NCI-H345 (cell line): Measurements from ENCODE around the gene CACNA2D1.

Experiments
- DNase-seq: peaks from one replicate; lab custom pipeline; 2025; lab: John Stamatoyannopoulos, UW

The CACNA2D1 gene

DNA sequence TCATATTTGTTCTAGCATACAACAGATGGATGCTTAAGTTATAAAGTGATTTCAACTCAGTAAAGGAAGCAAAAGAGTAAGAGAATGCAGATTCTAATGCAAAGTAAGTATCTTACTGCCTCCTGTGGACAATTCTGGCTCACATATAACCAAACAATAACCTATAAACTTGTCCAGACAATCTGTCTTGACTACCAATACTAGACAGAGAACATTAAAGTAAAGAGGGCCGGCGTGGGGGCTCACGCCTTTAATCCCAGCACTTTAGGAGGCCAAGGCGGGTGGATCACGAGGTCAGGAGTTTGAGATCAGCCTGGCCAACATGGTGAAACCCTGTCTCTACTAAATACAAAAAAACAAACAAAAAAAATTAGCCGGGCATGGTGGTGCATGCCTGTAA, 329.3 kb downstream of the CACNA2D1 start:
- DNase-seq = no peak

DNA sequence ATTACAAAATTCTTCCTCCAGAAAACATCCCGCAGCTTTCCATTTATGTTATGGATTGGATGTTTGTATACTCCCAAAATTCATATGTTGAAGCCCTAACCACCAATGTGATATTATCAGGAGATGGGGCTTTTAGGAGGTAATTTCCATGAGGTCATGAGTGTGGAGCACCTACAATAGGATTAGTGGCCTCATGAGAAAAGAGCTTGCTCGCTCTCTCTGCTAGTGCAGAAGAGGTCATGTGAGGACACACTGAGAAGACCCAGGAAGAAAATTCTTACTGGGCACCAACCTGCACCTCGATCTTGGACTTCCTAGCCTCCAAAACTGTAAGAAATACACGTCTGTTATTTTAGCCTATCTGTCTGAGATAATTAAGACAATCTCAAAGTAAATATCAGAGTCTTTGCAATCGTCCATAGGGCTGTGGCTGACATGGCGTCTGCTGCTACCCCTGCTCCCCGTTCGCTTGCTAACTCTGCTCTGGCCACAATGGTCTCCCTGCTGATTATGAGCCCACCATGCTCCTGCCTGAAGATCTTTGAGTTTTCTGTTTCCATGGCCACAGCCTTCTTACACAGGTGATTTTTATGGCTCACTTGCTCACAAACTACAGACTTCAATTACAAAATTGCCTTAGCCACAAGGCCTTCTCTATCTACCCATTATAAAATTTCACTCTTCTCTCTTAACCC, 333.3 kb downstream of the CACNA2D1 start:
- peak; percentile 2 for DNase-seq

DNA sequence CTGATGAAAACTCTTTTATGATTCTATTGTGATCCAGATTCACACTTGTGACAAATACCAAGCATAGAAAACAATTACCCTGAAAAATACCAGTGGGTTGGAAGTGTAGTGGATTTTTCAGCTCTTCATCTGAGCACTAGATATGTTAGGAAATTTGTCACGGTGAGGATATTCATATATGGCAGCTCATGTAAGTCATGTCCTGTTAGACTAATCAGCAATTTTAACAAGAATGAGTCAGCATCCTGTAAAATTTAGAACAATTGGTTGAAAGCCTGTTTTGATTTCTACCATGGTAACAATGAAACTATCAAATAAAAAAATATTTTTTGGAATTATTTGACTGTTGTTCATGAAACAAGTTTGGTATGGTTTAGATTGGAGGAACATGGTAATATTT, 334.3 kb downstream of the CACNA2D1 start:
- DNase-seq = no peak

DNA sequence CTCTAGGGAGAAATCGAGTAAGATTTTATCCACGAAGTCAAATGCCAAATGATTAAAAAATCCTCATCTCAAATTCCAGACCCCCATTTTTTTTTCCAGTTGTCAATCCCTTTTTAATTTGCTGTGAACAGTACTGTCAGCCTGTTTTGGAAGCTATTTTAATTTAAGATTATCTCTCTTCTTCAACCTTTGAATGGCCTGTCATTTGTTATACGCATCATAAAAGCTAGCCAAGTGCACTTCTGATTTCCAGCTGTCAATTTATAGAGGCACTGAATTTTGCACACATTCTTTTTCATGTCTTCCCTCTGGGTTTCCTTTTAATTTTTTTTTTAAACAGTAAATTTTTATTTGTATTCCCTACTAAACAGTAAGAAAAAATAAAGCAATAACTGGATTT, 337.4 kb downstream of the CACNA2D1 start:
- no peak for DNase-seq

DNA sequence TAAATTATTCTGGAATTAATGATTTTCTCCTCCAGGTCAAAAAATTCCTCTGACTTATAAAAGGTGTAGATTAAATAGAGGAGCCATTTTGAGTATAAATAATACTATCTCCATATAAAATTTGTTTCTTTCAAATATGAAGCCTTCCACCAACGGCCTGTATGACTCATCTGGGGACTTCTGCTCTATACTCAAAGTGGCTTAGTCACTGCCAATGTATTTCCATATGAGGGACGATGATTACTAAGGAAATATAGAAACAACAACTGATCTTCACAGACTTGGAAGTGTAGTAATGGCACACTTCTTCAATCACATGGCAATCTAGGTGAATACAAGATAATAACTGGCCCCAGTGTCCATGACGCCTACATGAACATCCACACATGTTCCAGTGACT, 338.1 kb downstream of the CACNA2D1 start:
- DNase-seq = no peak

DNA sequence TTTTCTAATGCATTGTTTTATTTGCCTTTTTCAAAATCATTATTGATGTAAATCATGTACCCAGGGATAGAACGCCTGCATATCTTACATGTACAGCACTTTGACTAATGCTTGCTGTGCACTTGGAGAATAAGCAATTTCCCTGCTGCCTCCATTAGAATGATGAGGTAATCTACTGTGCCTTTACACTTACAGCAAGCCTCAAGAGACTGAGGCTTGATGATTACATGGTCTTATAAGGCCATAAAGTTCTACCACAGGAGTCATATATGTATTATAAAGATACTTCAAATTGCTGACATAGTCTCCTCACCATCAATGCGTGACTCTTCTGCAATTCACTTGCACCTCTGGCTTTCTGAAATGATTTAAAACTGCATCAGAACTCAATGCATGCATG, 345.2 kb downstream of the CACNA2D1 start:
- DNase-seq = no peak

DNA sequence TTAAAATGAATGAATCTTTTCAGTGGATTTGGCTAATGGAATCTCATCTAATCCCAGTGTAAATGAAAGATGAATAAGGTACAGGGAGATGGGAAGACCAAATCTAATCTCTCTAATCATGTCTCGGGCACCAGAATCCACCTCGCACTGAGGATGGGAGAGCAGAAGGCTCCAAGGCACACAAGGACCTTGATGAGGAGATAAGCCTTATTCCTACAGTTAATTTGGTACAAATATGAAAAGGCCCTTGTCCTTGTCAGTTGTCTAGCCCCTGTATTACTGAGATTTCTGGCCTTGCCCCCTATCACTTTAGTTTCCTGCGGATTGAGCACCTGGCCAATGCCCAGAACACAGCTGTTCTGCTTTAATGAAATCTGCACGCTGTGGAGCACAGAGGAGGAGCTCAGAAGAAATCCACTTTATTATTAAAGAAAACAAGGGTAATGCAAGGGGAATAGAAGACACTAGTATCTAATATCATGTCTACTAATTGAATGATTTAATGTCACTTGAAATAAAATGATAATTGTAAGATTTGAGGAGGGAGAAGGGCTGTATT, 352.4 kb downstream of the CACNA2D1 start:
- DNase-seq = no peak

DNA sequence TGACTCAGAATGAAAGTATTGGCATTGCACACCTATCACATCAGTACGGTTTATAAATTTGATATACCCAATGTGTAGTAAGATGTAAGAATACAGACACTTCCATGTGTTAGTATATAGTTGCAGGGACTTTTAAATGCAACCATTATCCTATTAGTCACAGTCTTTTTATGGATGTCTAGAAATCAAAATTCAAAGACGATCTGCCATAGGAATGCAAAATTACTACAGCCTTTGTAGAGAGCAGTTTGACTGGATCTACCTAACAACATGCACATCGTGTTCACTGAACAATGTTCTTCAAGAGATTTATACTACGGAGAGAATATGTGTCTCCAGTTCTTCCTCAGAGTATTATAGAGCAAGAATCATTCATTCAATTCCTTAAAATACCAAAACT, 356.5 kb downstream of the CACNA2D1 start:
- DNase-seq = no peak

DNA sequence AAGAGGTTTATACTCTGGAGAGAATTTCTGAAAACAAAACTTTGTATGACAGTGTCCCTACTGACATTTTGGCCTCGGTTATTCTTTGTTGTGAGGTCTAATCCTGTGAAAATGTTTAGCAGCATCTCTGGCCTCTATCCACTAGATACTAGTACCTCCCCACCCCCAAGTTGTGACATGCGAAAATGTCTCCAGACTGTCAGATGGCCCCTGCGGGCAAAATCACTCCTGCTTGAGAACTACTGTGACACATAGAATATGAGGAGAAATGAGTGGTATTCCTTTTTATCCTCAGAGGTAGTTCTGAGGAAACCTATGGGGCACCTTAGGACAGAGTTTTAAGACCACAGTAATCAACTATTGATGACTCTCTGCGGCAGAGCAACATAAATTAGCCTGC, 358.5 kb downstream of the CACNA2D1 start:
- DNase-seq = no peak

DNA sequence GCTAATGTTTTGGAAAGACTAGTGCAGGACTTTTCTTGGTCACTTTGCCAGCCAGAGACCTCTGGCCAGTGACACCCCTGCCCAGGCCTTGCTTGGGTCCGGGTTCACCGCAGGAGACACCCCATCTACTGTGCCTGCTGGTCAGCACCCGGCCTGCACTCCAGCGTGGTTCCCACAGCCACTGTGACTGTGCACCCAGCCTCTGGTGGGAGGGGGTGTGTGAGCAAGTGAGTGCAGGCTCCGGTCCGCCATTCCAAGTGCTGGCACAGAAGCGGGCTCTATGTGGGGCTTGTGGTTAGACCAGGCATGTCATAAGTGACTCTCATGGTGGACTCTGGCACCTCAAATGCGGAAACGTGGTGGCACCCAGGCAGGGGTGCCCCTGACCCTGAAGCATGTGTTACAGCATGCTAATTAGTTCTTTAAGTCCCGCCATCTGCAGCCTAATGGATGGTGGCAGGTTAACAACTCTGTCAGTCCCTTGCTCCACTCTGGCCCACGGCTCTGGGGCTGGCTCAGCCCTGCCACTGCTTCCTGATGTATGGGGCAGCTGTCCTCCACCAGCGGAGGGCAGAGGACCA, 361.8 kb downstream of the CACNA2D1 start:
- no peak for DNase-seq

DNA sequence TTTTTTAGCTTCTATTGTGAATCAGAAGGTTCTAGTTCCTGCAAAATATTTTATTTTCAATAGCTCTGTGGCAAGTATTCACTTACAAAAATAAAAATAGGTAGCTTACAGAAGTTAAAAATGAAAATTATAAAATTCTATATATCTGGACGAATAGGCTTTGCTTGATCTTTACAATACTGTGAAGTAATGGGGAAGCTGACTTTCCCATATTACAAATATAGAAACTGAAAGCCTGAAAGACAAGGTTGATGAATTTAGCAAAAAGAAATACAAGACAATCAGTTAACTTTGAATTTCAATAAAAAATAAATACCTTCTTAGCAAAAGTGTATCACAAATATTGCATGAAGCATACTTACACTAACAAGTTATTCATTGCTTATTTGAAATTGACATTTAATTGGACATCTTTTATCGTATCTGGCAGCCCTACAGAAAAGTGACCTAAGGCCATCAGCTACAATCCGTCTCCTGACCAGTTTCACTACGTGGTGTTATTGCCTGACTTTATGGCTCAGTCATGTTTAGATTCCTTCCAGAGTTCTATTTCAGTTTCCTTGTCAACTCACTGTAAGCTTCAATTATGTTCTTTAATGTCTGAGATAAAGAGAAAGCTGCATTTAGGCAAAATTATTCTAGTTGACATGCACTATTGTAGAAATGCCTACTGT, 363.2 kb downstream of the CACNA2D1 start:
- DNase-seq = no peak

DNA sequence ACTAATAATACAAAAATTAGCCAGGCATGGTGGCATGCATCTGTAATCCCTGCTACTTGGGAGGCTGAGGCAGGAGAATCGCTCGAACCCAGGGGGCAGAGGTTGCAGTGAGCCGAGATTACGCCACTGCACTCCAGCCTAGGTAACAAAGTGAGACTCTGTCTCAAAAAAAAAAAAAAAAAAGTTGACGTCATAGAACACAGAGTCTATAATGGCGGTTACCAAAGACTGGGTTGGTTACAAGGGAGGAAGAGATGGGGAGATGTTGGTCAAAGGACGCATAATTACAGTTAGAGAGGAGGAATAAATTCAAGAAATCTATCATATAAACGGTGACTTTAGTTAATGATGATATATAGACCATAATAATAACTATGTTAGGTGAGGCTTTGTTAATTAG, 364.1 kb downstream of the CACNA2D1 start:
- no peak for DNase-seq

DNA sequence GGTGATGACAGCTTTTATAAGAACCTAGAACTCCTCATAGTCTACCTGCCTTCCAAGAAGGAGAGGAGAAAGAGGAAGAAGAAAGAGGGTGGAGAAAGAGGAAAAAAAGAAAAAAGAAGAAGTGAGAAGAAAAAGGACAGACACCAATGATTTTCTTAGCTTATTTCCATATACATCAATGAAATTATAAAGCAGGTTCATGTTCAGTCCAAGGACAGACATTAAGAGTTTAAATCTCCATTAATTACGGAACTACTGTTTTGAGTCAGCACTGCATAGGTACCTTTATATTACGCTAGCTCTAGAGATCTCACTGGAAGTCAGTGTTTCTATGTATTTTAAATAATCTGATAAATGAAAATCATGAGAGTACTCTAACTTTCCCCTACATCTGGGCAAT, 364.8 kb downstream of the CACNA2D1 start:
- no peak for DNase-seq

DNA sequence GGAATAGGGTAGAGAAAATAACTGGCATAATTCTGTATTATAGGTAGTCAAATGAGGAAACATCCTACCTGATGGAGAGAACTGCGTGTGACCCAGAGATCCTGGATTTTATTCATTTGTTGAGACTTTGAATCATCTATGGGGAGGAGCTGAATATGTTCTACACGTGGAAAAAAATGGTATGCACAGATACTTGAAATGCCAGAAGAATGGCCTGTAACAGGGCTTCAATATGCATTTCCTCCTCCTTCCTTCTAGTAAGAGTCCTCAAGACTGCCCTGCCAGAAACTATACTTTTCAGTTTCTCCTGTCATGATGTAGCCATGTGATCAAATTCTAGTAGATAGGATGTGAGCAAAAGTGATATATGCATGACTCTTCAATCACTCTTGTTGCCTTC, 372.1 kb downstream of the CACNA2D1 start:
- DNase-seq = no peak

DNA sequence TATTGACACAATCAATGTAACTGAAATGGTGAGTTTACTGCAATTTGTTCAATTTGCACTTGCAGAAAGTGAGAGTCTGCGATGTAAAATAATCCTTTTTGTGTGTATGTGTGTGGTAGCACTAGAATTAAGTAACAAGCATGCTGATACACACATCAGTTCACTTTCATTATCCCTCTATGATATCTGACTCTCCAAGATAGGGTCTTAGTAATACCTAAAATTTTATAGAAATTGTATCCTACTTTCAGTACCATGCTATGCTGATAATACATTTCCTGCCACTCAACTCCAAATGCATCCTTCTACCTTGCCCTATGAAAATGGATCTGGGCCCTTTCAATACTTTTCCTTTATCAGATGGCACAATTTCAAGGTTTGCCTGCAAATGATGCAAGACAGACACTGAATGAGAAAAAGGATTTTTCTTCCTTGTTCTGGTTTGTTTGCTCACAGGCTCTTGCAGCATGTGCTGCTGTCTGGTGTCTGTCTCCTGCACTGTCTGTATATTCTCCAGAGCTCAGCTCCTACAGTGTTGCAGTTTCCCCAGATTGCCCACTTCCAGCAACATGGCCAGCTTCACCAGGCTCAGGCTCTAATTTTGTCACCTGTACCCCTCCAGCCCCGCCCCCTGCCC, 375.8 kb downstream of the CACNA2D1 start:
- no peak for DNase-seq

DNA sequence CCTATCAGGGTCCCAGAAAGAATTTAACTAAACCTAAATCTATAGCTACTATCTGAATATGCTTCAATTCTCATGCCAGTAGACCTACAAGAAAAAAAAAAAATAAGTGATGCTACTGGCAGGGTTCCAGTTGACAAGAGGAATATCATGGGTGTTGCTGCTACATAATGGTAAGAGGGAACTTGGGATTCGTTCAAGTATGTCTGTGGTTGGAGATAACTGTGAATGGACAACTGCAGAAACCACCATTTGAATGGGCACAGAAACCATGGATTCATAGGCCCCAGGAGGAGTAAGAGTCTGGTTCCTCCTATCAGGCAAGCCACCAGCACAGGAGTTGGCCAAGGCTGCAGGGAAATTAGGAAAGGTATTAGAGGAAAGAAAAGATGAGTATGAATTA, 386.1 kb downstream of the CACNA2D1 start:
- DNase-seq = no peak

DNA sequence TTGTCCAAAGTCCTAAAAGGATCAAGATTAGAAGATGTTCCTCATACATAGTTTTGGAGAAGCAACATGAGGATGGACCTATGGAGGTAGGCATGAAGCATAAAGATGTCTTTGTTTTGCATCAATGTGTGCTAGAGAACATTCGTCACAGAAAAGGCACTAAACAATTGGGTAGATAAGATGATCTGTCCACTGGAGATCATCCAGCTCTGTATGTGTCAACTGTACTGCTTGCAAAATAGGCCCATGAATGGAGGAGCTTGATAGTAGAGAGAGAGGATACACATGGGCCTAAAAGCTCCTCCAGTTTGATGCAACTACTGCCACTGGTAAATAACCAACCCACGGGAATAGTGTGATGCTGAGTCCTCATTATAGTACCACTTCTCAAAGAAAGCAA, 387.3 kb downstream of the CACNA2D1 start:
- no peak for DNase-seq

DNA sequence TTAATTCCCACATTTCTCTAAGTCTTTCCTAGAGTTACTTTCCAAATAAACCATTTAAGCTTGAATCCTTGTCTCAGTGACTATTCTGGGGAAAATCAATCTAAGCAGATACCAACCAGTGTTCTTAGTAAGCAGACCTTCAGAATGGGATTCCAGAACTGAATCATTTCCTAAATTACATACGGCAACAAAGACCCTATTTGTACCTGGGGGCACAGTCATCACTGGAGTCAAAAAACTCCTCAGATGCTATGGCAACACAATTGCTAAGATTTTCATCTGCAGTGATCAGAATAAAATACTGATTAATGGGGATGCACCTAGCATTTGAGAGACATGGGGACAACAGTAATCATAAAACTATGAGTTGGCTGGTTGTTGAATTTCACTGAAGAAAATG, 389.0 kb downstream of the CACNA2D1 start:
- DNase-seq = no peak

DNA sequence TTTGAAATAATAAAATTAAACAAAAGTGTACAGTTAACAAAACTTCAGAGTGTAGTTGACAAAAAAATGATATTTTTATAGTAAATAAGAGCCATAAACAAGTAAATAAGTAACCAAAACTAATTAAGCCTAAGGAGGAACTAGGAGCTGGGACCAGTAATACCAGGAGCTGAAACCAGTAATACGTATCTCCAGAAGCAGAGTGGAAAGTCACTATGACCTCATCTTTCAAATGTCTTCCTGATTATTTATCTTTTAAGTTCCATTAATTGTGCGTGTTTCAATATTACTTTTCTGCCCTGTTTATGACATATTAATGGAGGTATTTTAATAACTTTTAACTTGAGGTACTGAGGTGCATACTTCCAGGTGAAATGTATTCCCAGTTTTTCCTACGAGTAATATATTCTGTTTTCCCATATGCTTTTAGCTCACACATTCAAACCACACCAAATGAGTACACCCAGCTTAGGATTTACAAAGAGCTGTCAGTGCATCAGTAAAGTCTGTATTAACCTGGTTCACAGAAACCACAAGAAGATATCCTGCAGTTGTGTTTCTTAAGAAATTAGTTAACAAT, 390.0 kb downstream of the CACNA2D1 start:
- no peak for DNase-seq

DNA sequence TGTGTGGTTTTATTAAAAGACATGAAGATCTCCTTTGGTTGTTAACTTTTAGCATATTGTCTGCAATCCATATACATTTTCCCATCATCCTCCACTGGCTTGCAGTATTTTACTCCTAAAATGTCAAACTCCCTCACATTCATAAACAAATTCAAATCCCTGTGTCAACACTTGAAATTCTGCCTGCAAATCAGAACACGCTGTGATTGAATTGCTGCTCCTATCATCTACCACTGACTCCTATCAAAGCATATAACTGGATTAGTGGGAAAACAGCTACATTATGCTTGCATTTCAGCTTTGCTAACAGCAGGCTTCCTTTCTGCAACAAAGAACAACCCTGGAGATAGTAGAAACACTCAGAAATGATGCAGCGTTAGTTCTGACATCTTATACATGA, 392.0 kb downstream of the CACNA2D1 start:
- peak; percentile 48 for DNase-seq

DNA sequence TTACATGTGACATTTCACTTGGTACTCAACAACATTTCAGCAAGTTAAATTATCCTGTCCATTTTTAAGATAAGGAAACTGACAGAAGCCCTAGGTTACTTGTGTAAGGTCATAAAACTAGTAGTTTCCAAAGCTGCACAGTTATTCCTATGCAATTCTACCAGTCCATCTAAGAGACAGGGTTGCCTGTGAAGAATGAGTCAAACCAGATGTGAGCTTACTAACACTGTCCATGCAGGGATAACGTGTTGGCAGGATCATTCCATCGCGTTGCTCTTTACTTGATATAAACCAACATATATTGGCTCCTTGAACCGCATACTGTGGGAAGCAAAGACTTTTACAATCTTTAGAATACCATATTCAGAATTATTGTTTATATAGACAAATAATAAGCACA, 392.8 kb downstream of the CACNA2D1 start:
- no peak for DNase-seq

DNA sequence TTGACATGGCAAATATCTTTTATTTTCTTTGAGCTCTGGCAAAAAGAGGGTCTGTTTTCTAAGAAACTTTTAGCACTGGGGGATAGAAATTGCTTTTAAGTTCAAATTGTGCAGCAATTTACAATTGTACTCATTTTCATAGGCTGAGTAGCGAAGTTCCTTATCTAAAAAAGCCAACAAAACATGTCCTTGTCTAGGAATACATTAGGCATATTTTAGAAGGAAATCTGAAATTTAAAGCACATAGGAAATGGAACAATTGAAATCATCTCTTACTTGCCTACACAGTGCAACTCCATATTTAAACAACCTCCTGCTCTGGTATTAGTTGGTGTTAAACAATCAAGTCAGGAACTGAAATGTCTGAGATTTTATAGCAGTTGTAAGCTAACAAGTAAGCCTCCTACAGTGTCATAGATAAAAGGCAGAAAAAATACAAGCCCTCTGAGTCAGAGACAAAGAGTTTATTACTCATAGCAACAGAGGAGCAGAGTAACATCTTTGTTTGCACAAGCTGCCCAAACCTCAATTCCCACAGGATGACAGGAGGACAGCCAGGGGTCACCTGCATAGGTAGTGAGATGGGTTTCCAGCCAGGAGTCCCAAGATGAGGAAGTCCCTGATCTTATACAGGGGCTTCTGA, 393.6 kb downstream of the CACNA2D1 start:
- peak; percentile 40 for DNase-seq
